ENCODE results near the gene ODAD3.

- TF ChIP-seq CTCF (IDR thresholded peaks at IDR 0.05; ENCODE audit: insufficient read depth, low read length): no peak
- TF ChIP-seq POLR2AphosphoS5 (IDR thresholded peaks at IDR 0.05; ENCODE audit: low read depth): no peak
- TF ChIP-seq GABPA (IDR thresholded peaks at IDR 0.05; ENCODE audit: low read depth): no peak
- TF ChIP-seq REST (IDR thresholded peaks at IDR 0.05; ENCODE audit: insufficient replicate concordance, low read depth): peak; percentile 44
Observed at GRCh38 chr19:11375143-11375948, 59.6 kb downstream of the ODAD3 start.

All from HL-60 (cell line).